ENCODE results near the gene IL17B. TPM values are rescaled to one million over a fixed set of nuclear protein-coding genes. Genes with fewer than 3 reads are reported as not detected.

Gene IL17B
- total and polyA plus RNA-seq, 2 of the 13 experiments (the other 11 are each of a cell fraction or from before 2014, with no cell fraction given), result 0.29 to 2.6 TPM

- CTCF ChIA-PET (ENCODE audit: low intra/inter-chr PET ratio, low total read pairs), result no interaction called here
- 54% methylated on average over 6 of the region's 6 CpGs for WGBS (ENCODE audit: low lambda C conversion rate)
- Histone ChIP-seq H3K4me3 (replicated peaks in 1 of 3; ENCODE audit: insufficient read depth in 1 of 3, low read depth in 2 of 3, low read length in 3 of 3) (no peak overlapping the region), H3K27me3 (ENCODE audit: control insufficient read depth in 1 of 2, insufficient read depth in 2 of 2, low read length in 2 of 2) (peaks cover 0 to 3% of the 10 kb centered on the region in 2 experiments; a peak in 1 of 5 replicates), H2AFZ (ENCODE audit: low read length) (no peak overlapping the region), H3K4me1 (ENCODE audit: insufficient read depth, low read length) (peaks cover 12% of the 10 kb centered on the region), H3K36me3 (replicated peaks in 1 of 2; ENCODE audit: control insufficient read depth in 1 of 2, insufficient read depth in 2 of 2, low read length in 2 of 2) (no peaks in the 10 kb centered on the region), H4K20me1 (ENCODE audit: insufficient read depth, low read length) (no peaks in the 10 kb centered on the region), H3K27ac (ENCODE audit: extremely low read length, insufficient read depth, low read length) (no peak overlapping the region), H3K4me2 (ENCODE audit: low read depth, low read length) (no peak overlapping the region), H3K9ac (ENCODE audit: insufficient read depth, low read depth, low read length) (no peak overlapping the region), H3K9me3 (ENCODE audit: low read length) (no peaks in the 10 kb centered on the region), H3K79me2 (ENCODE audit: insufficient read depth, low read length) (no peaks in the 10 kb centered on the region)
- TF ChIP-seq ZSCAN25 (CRISPR knock-in tag; IDR thresholded peaks at IDR 0.05), result no peak
- TF ChIP-seq SOX13 (IDR thresholded peaks at IDR 0.05), result no peak
- no peak for TF ChIP-seq SOX13 (CRISPR knock-in tag; conservative IDR thresholded peaks at IDR 0.05 in 1 of 2, IDR thresholded peaks at IDR 0.05 in 1 of 2)
- peak; percentile 24 to 56; a peak in 2 of 4 replicates for TF ChIP-seq MAFK (conservative IDR thresholded peaks at IDR 0.05 in 1 of 2, IDR thresholded peaks at IDR 0.05 in 1 of 2; ENCODE audit: low read length in 2 of 2)
- TF ChIP-seq ZNF709 (CRISPR knock-in tag; IDR thresholded peaks at IDR 0.05), result no peak
- TF ChIP-seq ZNF660 (CRISPR knock-in tag; IDR thresholded peaks at IDR 0.05; ENCODE audit: borderline replicate concordance, low read depth), result no peak
- TF ChIP-seq ZNF235 (CRISPR knock-in tag; IDR thresholded peaks at IDR 0.05; ENCODE audit: borderline replicate concordance), result no peak
- TF ChIP-seq ZNF615 (CRISPR knock-in tag; IDR thresholded peaks at IDR 0.05; ENCODE audit: borderline replicate concordance), result no peak
- no peak for TF ChIP-seq ZBTB34 (CRISPR knock-in tag; IDR thresholded peaks at IDR 0.05)
- peak; percentile 43; the same call in 1 of the 2 replicates for TF ChIP-seq MAFF (IDR thresholded peaks at IDR 0.05; ENCODE audit: low read depth, low read length)
- no peak for TF ChIP-seq ZNF891 (CRISPR knock-in tag; IDR thresholded peaks at IDR 0.05)
- BruUV-seq (replicated peaks), result no TSS peak
- intact Hi-C loops (cut with micrococcal nuclease; ENCODE audit: unreplicated experiment), result no loop called here
- ATAC-seq (no peak), DNase-seq (ENCODE audit: low spot score) (no peak), FAIRE-seq (no peak)
- in situ Hi-C loops (cut with HindIII; ENCODE audit: extremely low pct_ligation_motif_present, low pct_unique_long_range_greater_than_20kb), result no loop called here
- POLR2A ChIA-PET, result no interaction called here
These were observed 18.4 kb upstream of the IL17B start for GRCh38 chr5:149397530-149397929.
